ENCODE results near the gene FEM1B. TPM values are rescaled to one million over a fixed set of nuclear protein-coding genes. Genes with fewer than 3 reads are reported as not detected.
A peak's percentile ranks its signal among the peaks of the same experiment; 100 is the strongest.

The FEM1B gene
- total RNA-seq, 1 experiment from 2014 or later, result 70.2 TPM

GRCh38 chr15:68283401-68283800, 5.9 kb downstream of the FEM1B start:
- TF ChIP-seq CTCF (IDR thresholded peaks at IDR 0.05; ENCODE audit: unreplicated experiment), result no peak
- CTCF ChIA-PET, result interaction anchor here (0.7 to 1.0 kb wide), 2 partner anchors 19 to 755 kb away, joined by 3 read pairs; no protein-coding TSS in a partner anchor

GRCh38 chr15:68284616-68285258, 7.2 kb downstream of the FEM1B start:
- BruUV-seq (replicated peaks), result no TSS peak
- DNase-seq (ENCODE audit: unreplicated experiment), result no peak
- TF ChIP-seq CTCF (IDR thresholded peaks at IDR 0.05; ENCODE audit: unreplicated experiment), result no peak
- no peaks in the 10 kb centered on the region for H3K9me3 Mint-ChIP-seq (ENCODE audit: unreplicated experiment)
- POLR2A ChIA-PET, result interaction anchor here (0.7 to 2.0 kb wide), 9 partner anchors 8 to 56 kb away, joined by 3 to 22 read pairs (median 4); partner anchors contain the start of gene FEM1B
- no peaks in the 10 kb centered on the region for H3K27me3 Mint-ChIP-seq (ENCODE audit: insufficient read depth, unreplicated experiment)
- H3K36me3 Mint-ChIP-seq (ENCODE audit: insufficient read depth, unreplicated experiment), result peaks cover 56% of the 10 kb centered on the region
- CTCF ChIA-PET, result interaction anchor here (0.6 kb wide), 2 partner anchors 21 to 605 kb away, joined by 3 to 4 read pairs; no protein-coding TSS in a partner anchor
- H3K4me1 Mint-ChIP-seq (ENCODE audit: insufficient read depth, unreplicated experiment), result peaks cover 53% of the 10 kb centered on the region
- intact Hi-C loops (cut with micrococcal nuclease), result no loop called here
- H3K27ac Mint-ChIP-seq (ENCODE audit: low read depth, unreplicated experiment), result no peak overlapping the region
- H3K4me3 Mint-ChIP-seq (ENCODE audit: unreplicated experiment), result no peak overlapping the region

More at GRCh38 chr15:68283401-68283800, 5.9 kb downstream of the FEM1B start:
- Mint-ChIP-seq H3K4me3 (ENCODE audit: unreplicated experiment) (no peak overlapping the region), H3K9me3 (ENCODE audit: unreplicated experiment) (no peaks in the 10 kb centered on the region), H3K27me3 (ENCODE audit: insufficient read depth, unreplicated experiment) (no peaks in the 10 kb centered on the region), H3K4me1 (ENCODE audit: insufficient read depth, unreplicated experiment) (peaks cover 42% of the 10 kb centered on the region), H3K27ac (ENCODE audit: low read depth, unreplicated experiment) (no peak overlapping the region), H3K36me3 (ENCODE audit: insufficient read depth, unreplicated experiment) (peaks cover 44% of the 10 kb centered on the region)
- DNase-seq (ENCODE audit: unreplicated experiment), result no peak
- BruUV-seq (replicated peaks), result no TSS peak
- intact Hi-C loops (cut with micrococcal nuclease), result no loop called here
- POLR2A ChIA-PET, result interaction anchor here (7.7 to 16.2 kb wide), 4 partner anchors 10 to 27 kb away, joined by 120 to 415 read pairs (median 292); no protein-coding TSS in a partner anchor

GRCh38 chr15:68285259-68285980, 7.9 kb downstream of the FEM1B start:
- TF ChIP-seq CTCF (IDR thresholded peaks at IDR 0.05; ENCODE audit: unreplicated experiment), result no peak
- Mint-ChIP-seq H3K4me3 (ENCODE audit: unreplicated experiment) (no peak overlapping the region), H3K27ac (ENCODE audit: low read depth, unreplicated experiment) (peak overlapping the region; percentile 25), H3K27me3 (ENCODE audit: insufficient read depth, unreplicated experiment) (no peaks in the 10 kb centered on the region), H3K36me3 (ENCODE audit: insufficient read depth, unreplicated experiment) (peaks cover 58% of the 10 kb centered on the region), H3K9me3 (ENCODE audit: unreplicated experiment) (no peaks in the 10 kb centered on the region), H3K4me1 (ENCODE audit: insufficient read depth, unreplicated experiment) (peaks cover 46% of the 10 kb centered on the region)
- intact Hi-C loops (cut with micrococcal nuclease), result no loop called here
- peak; percentile 46 for DNase-seq (ENCODE audit: unreplicated experiment)
- ChIA-PET CTCF (interaction anchor here (0.6 kb wide), 2 partner anchors 21 to 605 kb away, joined by 3 to 4 read pairs; no protein-coding TSS in a partner anchor), POLR2A (interaction anchor here (0.7 to 2.0 kb wide), 8 partner anchors 9 to 57 kb away, joined by 3 to 22 read pairs (median 6); partner anchors contain the start of gene FEM1B)
- BruUV-seq (replicated peaks), result no TSS peak

GRCh38 chr15:68286256-68286655, 8.7 kb downstream of the FEM1B start:
- TF ChIP-seq CTCF (IDR thresholded peaks at IDR 0.05; ENCODE audit: unreplicated experiment), result no peak
- H3K9me3 Mint-ChIP-seq (ENCODE audit: unreplicated experiment), result no peaks in the 10 kb centered on the region
- H3K4me1 Mint-ChIP-seq (ENCODE audit: insufficient read depth, unreplicated experiment), result peaks cover 43% of the 10 kb centered on the region
- no peak for DNase-seq (ENCODE audit: unreplicated experiment)
- no peak overlapping the region for H3K4me3 Mint-ChIP-seq (ENCODE audit: unreplicated experiment)
- CTCF ChIA-PET, result interaction anchor here (0.5 kb wide), 1 partner anchor 640 kb away, joined by 3 read pairs; no protein-coding TSS in a partner anchor
- POLR2A ChIA-PET, result interaction anchor here (2.0 to 15.2 kb wide), 3 partner anchors 9 to 18 kb away, joined by 7 to 415 read pairs (median 22); partner anchors contain the start of gene FEM1B
- intact Hi-C loops (cut with micrococcal nuclease), result no loop called here
- H3K36me3 Mint-ChIP-seq (ENCODE audit: insufficient read depth, unreplicated experiment), result peaks cover 67% of the 10 kb centered on the region
- H3K27me3 Mint-ChIP-seq (ENCODE audit: insufficient read depth, unreplicated experiment), result no peaks in the 10 kb centered on the region
- no TSS peak for BruUV-seq (replicated peaks)
- peak overlapping the region; percentile 25 for H3K27ac Mint-ChIP-seq (ENCODE audit: low read depth, unreplicated experiment)
